Measurements from ENCODE around the gene ZCCHC2.

- TF ChIP-seq POLR2AphosphoS5 (IDR thresholded peaks at IDR 0.05; ENCODE audit: insufficient read depth, low read depth, low read length): no peak
- TF ChIP-seq CTCF (IDR thresholded peaks at IDR 0.05; ENCODE audit: extremely low read depth in 1 of 2, insufficient read depth in 1 of 2, low read depth in 1 of 2, low read length in 2 of 2): peak; percentile 92 to 95
- no peak for TF ChIP-seq POLR2A (IDR thresholded peaks at IDR 0.05; ENCODE audit: low read depth, low read length)
- no peak for TF ChIP-seq EZH2 (IDR thresholded peaks at IDR 0.05; ENCODE audit: borderline replicate concordance, low read depth, low read length, severe bottlenecking)
These were observed 61.7 kb downstream of the ZCCHC2 start for GRCh38 chr18:62584241-62585120.

Data from endothelial cell of umbilical vein (primary cell).